Calu3 (cell line): ENCODE results near the gene LGMN. TPM values are rescaled to one million over a fixed set of nuclear protein-coding genes. Genes with fewer than 3 reads are reported as not detected.

Experiments used
- BruUV-seq: library from RNA; stranded (reverse); fragments of 400-500 nt; replicated peaks from 2 replicates; lab custom pipeline; 2021; lab: Mats Ljungman, UMichigan
- CTCF ChIA-PET: fragments of 300-600 bp; sonication (Branson Sonifier 250); formaldehyde crosslinking; loops from one replicate; lab custom pipeline; 2022; ENCODE audit warnings: antibody characterized with exemption; lab: Charles Lee
- DNase-seq: peaks from one replicate; pipeline ENCODE4 v3.0.0; 2022
- H3K27ac Mint-ChIP-seq: one replicate; pipeline ENCODE4 v1.8.0; 2022; ENCODE audit warnings: mixed read lengths; ENCODE audit not compliant: unreplicated experiment
- H3K27me3 Mint-ChIP-seq: one replicate; pipeline ENCODE4 v1.8.0; 2022; ENCODE audit warnings: mixed read lengths; ENCODE audit not compliant: unreplicated experiment
- H3K36me3 Mint-ChIP-seq: one replicate; pipeline ENCODE4 v1.8.0; 2022; ENCODE audit warnings: mild to moderate bottlenecking, moderate library complexity, mixed read lengths; ENCODE audit not compliant: insufficient read depth, unreplicated experiment
- H3K4me1 Mint-ChIP-seq: one replicate; pipeline ENCODE4 v1.8.0; 2022; ENCODE audit warnings: mild to moderate bottlenecking, low read depth, mixed read lengths; ENCODE audit not compliant: unreplicated experiment
- H3K4me3 Mint-ChIP-seq: one replicate; pipeline ENCODE4 v1.8.0; 2022; ENCODE audit warnings: mild to moderate bottlenecking, low read depth, moderate library complexity, mixed read lengths; ENCODE audit not compliant: unreplicated experiment
- H3K9me3 Mint-ChIP-seq: one replicate; pipeline ENCODE4 v1.8.0; 2022; ENCODE audit warnings: low read depth, mixed read lengths; ENCODE audit not compliant: unreplicated experiment
- CTCF ChIP-seq: fragments of 200-600 bp; IDR thresholded peaks from one replicate; pipeline ENCODE4 v1.8.0; 2022; ENCODE audit warnings: antibody characterized with exemption; ENCODE audit not compliant: unreplicated experiment
- intact Hi-C: fragments of 100-400 bp; cut with micrococcal nuclease; formaldehyde crosslinking; loops from one replicate; pipeline ENCODE4 v1.10.0; 2022; ENCODE audit not compliant: unreplicated experiment
- total RNA-seq: library from RNA; stranded (reverse); gene quantifications from 2 replicates; pipeline ENCODE4 v1.2.3, GENCODE V29; 2022

The LGMN gene
- total RNA-seq, 1 experiment from 2014 or later, result 64.9 TPM

DNA sequence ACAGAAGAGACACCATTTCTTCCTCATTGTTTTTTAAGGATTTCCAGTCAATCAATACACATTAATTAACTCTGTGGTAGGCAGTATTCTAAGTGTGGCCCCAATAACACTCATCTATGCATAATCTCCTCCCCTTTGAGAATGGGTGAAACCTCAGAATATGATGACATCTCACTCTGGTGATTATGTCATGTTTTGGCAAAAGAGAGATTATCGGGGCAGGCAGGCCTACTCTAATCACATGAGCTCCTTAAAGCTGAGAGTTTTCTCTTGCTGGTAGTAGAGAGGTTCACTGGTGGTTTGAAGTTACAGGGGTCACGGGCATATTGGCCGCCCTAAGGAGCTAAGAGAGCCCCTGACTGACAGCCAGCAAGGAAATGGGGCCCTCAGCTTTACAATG lies 7.1 kb upstream of the LGMN start:
- peaks cover 2% of the 10 kb centered on the region for H3K9me3 Mint-ChIP-seq
- H3K4me1 Mint-ChIP-seq, result peaks cover 32% of the 10 kb centered on the region
- BruUV-seq, result no TSS peak
- no peak overlapping the region for H3K4me3 Mint-ChIP-seq
- DNase-seq, result no peak
- no peak for TF ChIP-seq CTCF
- peaks cover 6% of the 10 kb centered on the region for H3K36me3 Mint-ChIP-seq
- H3K27me3 Mint-ChIP-seq, result no peaks in the 10 kb centered on the region
- CTCF ChIA-PET, result interaction anchor here (1.4 kb wide), 1 partner anchor 29 kb away, joined by 3 read pairs; no protein-coding TSS in a partner anchor
- peak overlapping the region; percentile 41 for H3K27ac Mint-ChIP-seq
- intact Hi-C loops, result no loop called here

DNA sequence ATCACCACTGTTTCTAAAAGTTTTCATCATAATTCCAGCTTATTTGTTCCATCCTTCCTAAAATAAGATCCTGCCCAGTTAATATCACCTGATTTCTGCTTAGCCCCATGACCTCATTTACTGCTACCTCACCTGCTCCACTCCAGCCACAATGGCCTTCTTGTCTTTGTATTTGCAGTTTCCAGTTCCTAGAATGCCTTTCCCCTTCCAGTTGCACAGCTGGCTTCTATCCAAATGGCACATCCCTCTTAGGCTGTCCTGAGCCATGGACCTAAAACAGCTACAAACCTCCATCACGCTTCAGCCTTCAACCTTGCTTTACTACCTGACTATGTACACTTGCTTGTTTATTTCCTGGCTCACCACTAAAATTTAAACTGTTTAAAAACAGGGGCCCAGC lies 6.5 kb upstream of the LGMN start:
- no peak overlapping the region for H3K4me3 Mint-ChIP-seq
- peaks cover 26% of the 10 kb centered on the region for H3K4me1 Mint-ChIP-seq
- BruUV-seq, result no TSS peak
- peaks cover 2% of the 10 kb centered on the region for H3K9me3 Mint-ChIP-seq
- intact Hi-C loops, result no loop called here
- peak; percentile 48 for DNase-seq
- no peak for TF ChIP-seq CTCF
- CTCF ChIA-PET, result interaction anchor here (1.4 kb wide), 1 partner anchor 29 kb away, joined by 3 read pairs; no protein-coding TSS in a partner anchor
- no peaks in the 10 kb centered on the region for H3K27me3 Mint-ChIP-seq
- H3K27ac Mint-ChIP-seq, result peak overlapping the region; percentile 41
- peaks cover under 1% of the 10 kb centered on the region for H3K36me3 Mint-ChIP-seq

GRCh38 chr14:92753250-92753649 lies 4.8 kb upstream of the LGMN start:
- CTCF ChIA-PET, result no interaction called here
- H3K27ac Mint-ChIP-seq, result no peak overlapping the region
- BruUV-seq, result no TSS peak

GRCh38 chr14:92751819-92752218 lies 3.4 kb upstream of the LGMN start:
- H3K4me1 Mint-ChIP-seq, result peaks cover 32% of the 10 kb centered on the region
- intact Hi-C loops, result no loop called here
- H3K9me3 Mint-ChIP-seq, result no peaks in the 10 kb centered on the region
- TF ChIP-seq CTCF, result no peak
- no peak overlapping the region for H3K27ac Mint-ChIP-seq
- no peak for DNase-seq
- CTCF ChIA-PET, result interaction anchor here (0.8 kb wide), 1 partner anchor 26 kb away, joined by 3 read pairs; no protein-coding TSS in a partner anchor
- H3K36me3 Mint-ChIP-seq, result peaks cover 25% of the 10 kb centered on the region
- no TSS peak for BruUV-seq
- H3K27me3 Mint-ChIP-seq, result no peaks in the 10 kb centered on the region
- no peak overlapping the region for H3K4me3 Mint-ChIP-seq

More at GRCh38 chr14:92753250-92753649, 4.8 kb upstream of the LGMN start:
- no peak for DNase-seq
- no peaks in the 10 kb centered on the region for H3K27me3 Mint-ChIP-seq
- no peak overlapping the region for H3K4me3 Mint-ChIP-seq
- H3K36me3 Mint-ChIP-seq, result peaks cover 12% of the 10 kb centered on the region
- H3K9me3 Mint-ChIP-seq, result no peaks in the 10 kb centered on the region
- intact Hi-C loops, result no loop called here
- TF ChIP-seq CTCF, result no peak
- H3K4me1 Mint-ChIP-seq, result peaks cover 22% of the 10 kb centered on the region
